Activated CD8-positive, alpha-beta memory T cell treated with anti-CD3 and anti-CD28 coated beads, Interleukin-2, amount 10 ng/mL, durations not matched to agents 7 days and 5 days (primary cell): ENCODE results near the gene SUSD4. TPM values are rescaled to one million over a fixed set of nuclear protein-coding genes. Genes with fewer than 3 reads are reported as not detected.
"Not testable (repeated sequence)": the region's sequence is repeated elsewhere in the genome, so short reads cannot be mapped to it uniquely, and the experiment has no call there.

ENCODE experiments used
- ATAC-seq: fragments of 150-1000 bp; cut with Tn5 transposase; one replicate; pipeline ENCODE4 v1.10.0; 2021; ENCODE audit warnings: moderate library complexity
- CTCF ChIA-PET: fragments of 350-600 bp; sonication (Branson Sonifier 250); formaldehyde crosslinking; loops from one replicate; lab custom pipeline; 2021; ENCODE audit warnings: antibody characterized with exemption; lab: Charles Lee
- DNase-seq: peaks from one replicate; pipeline ENCODE4 v3.0.0-alpha.2; 2020
- H3K27ac Mint-ChIP-seq: one replicate; pipeline ENCODE4 v1.8.0; 2021; ENCODE audit warnings: mild to moderate bottlenecking, mixed read lengths
- H3K27me3 Mint-ChIP-seq: one replicate; pipeline ENCODE4 v1.8.0; 2021; ENCODE audit warnings: mixed read lengths
- H3K36me3 Mint-ChIP-seq: one replicate; pipeline ENCODE4 v1.8.0; 2021; ENCODE audit warnings: mild to moderate bottlenecking, mixed read lengths
- H3K4me1 Mint-ChIP-seq: one replicate; pipeline ENCODE4 v1.8.0; 2021; ENCODE audit warnings: mixed read lengths
- H3K4me3 Mint-ChIP-seq: one replicate; pipeline ENCODE4 v1.8.0; 2021; ENCODE audit warnings: mild to moderate bottlenecking, moderate library complexity, mixed read lengths
- H3K9me3 Mint-ChIP-seq: one replicate; pipeline ENCODE4 v1.8.0; 2022; ENCODE audit warnings: low read depth, mixed read lengths
- total RNA-seq, 2 experiments: library from RNA; stranded (reverse); gene quantifications; one replicate each; pipeline ENCODE4 v1.2.3, GENCODE V29; 2021

Gene SUSD4
- total RNA-seq, 2 experiments from 2014 or later = 0.21 TPM; not detected in 1

- DNase-seq (no peak), ATAC-seq (no peak)
- Mint-ChIP-seq H3K27ac (no peak overlapping the region), H3K4me3 (no peak overlapping the region), H3K27me3 (peaks cover 5% of the 10 kb centered on the region), H3K4me1 (no peaks in the 10 kb centered on the region), H3K36me3 (no peaks in the 10 kb centered on the region), H3K9me3 (no peaks in the 10 kb centered on the region)
- CTCF ChIA-PET = no interaction called here
Measured at GRCh38 chr1:223285452-223285851, 78.5 kb downstream of the SUSD4 start.

GRCh38 chr1:223283697-223284096 is 80.3 kb downstream of the SUSD4 start:
- H3K4me1 Mint-ChIP-seq, ATAC-seq, DNase-seq, CTCF ChIA-PET, H3K4me3 Mint-ChIP-seq, H3K27ac Mint-ChIP-seq, H3K9me3 Mint-ChIP-seq, H3K36me3 Mint-ChIP-seq: not testable (repeated sequence)
- H3K27me3 Mint-ChIP-seq = peaks cover 12% of the 10 kb centered on the region

GRCh38 chr1:223278311-223278710 is 85.7 kb downstream of the SUSD4 start:
- CTCF ChIA-PET, ATAC-seq, H3K4me1 Mint-ChIP-seq, H3K4me3 Mint-ChIP-seq, DNase-seq, H3K27ac Mint-ChIP-seq, H3K9me3 Mint-ChIP-seq, H3K36me3 Mint-ChIP-seq: not testable (repeated sequence)
- peaks cover 16% of the 10 kb centered on the region for H3K27me3 Mint-ChIP-seq

- Mint-ChIP-seq H3K9me3 (no peaks in the 10 kb centered on the region), H3K27ac (no peak overlapping the region), H3K4me1 (no peaks in the 10 kb centered on the region), H3K27me3 (peaks cover 16% of the 10 kb centered on the region), H3K36me3 (no peaks in the 10 kb centered on the region), H3K4me3 (no peak overlapping the region)
- CTCF ChIA-PET = interaction anchor here (1.1 kb wide), 1 partner anchor 13 kb away, joined by 3 read pairs; no protein-coding TSS in a partner anchor
- DNase-seq = no peak
- ATAC-seq = no peak
Measured at GRCh38 chr1:223276029-223276428, 87.9 kb downstream of the SUSD4 start.

- Mint-ChIP-seq H3K9me3 (no peaks in the 10 kb centered on the region), H3K27ac (no peak overlapping the region), H3K4me1 (no peaks in the 10 kb centered on the region), H3K36me3 (no peaks in the 10 kb centered on the region), H3K4me3 (no peak overlapping the region), H3K27me3 (peaks cover 4% of the 10 kb centered on the region)
- ATAC-seq (no peak), DNase-seq (no peak)
- CTCF ChIA-PET = interaction anchor here (1.2 kb wide), 1 partner anchor 150 kb away, joined by 3 read pairs; no protein-coding TSS in a partner anchor
Measured at GRCh38 chr1:223273511-223273910, 90.5 kb downstream of the SUSD4 start.

- peaks cover 4% of the 10 kb centered on the region for H3K27me3 Mint-ChIP-seq
- DNase-seq (no peak), ATAC-seq (no peak)
- H3K9me3 Mint-ChIP-seq = no peaks in the 10 kb centered on the region
- no peaks in the 10 kb centered on the region for H3K36me3 Mint-ChIP-seq
- no peaks in the 10 kb centered on the region for H3K4me1 Mint-ChIP-seq
- no peak overlapping the region for H3K4me3 Mint-ChIP-seq
- H3K27ac Mint-ChIP-seq = no peak overlapping the region
- CTCF ChIA-PET = no interaction called here
Measured at GRCh38 chr1:223271085-223271781, 92.7 kb downstream of the SUSD4 start.

GRCh38 chr1:223270155-223270554 is 93.8 kb downstream of the SUSD4 start:
- no peak for DNase-seq
- ATAC-seq = no peak
- Mint-ChIP-seq H3K4me3 (no peak overlapping the region), H3K27me3 (peaks cover under 1% of the 10 kb centered on the region), H3K27ac (no peak overlapping the region), H3K36me3 (no peaks in the 10 kb centered on the region), H3K9me3 (no peaks in the 10 kb centered on the region), H3K4me1 (no peaks in the 10 kb centered on the region)
- CTCF ChIA-PET = no interaction called here

- peaks cover 5% of the 10 kb centered on the region for H3K27me3 Mint-ChIP-seq
- no peak overlapping the region for H3K4me3 Mint-ChIP-seq
- ATAC-seq (no peak), DNase-seq (no peak)
- H3K27ac Mint-ChIP-seq = no peak overlapping the region
- H3K36me3 Mint-ChIP-seq = no peaks in the 10 kb centered on the region
- CTCF ChIA-PET = no interaction called here
- H3K4me1 Mint-ChIP-seq = no peaks in the 10 kb centered on the region
- H3K9me3 Mint-ChIP-seq = no peaks in the 10 kb centered on the region
Measured at GRCh38 chr1:223269006-223269405, 95.0 kb downstream of the SUSD4 start.

GRCh38 chr1:223266632-223267172 is 97.3 kb downstream of the SUSD4 start:
- H3K9me3 Mint-ChIP-seq = no peaks in the 10 kb centered on the region
- no peak for DNase-seq
- no peaks in the 10 kb centered on the region for H3K36me3 Mint-ChIP-seq
- H3K27me3 Mint-ChIP-seq = peaks cover 5% of the 10 kb centered on the region
- CTCF ChIA-PET = no interaction called here
- H3K27ac Mint-ChIP-seq = no peak overlapping the region
- H3K4me1 Mint-ChIP-seq = no peaks in the 10 kb centered on the region
- no peak for ATAC-seq
- H3K4me3 Mint-ChIP-seq = no peak overlapping the region

GRCh38 chr1:223264983-223265908 is 98.7 kb downstream of the SUSD4 start:
- CTCF ChIA-PET = no interaction called here
- no peak for DNase-seq
- no peaks in the 10 kb centered on the region for H3K36me3 Mint-ChIP-seq
- peaks cover 5% of the 10 kb centered on the region for H3K27me3 Mint-ChIP-seq
- H3K4me1 Mint-ChIP-seq = no peaks in the 10 kb centered on the region
- H3K4me3 Mint-ChIP-seq = no peak overlapping the region
- ATAC-seq = no peak
- no peaks in the 10 kb centered on the region for H3K9me3 Mint-ChIP-seq
- no peak overlapping the region for H3K27ac Mint-ChIP-seq

GRCh38 chr1:223264529-223264928 is 99.4 kb downstream of the SUSD4 start:
- CTCF ChIA-PET = no interaction called here
- peaks cover 5% of the 10 kb centered on the region for H3K27me3 Mint-ChIP-seq
- H3K36me3 Mint-ChIP-seq = no peaks in the 10 kb centered on the region
- ATAC-seq = no peak
- no peaks in the 10 kb centered on the region for H3K9me3 Mint-ChIP-seq
- H3K27ac Mint-ChIP-seq = no peak overlapping the region
- no peak for DNase-seq
- H3K4me3 Mint-ChIP-seq = no peak overlapping the region
- no peaks in the 10 kb centered on the region for H3K4me1 Mint-ChIP-seq

GRCh38 chr1:223261914-223262313 is 102.1 kb downstream of the SUSD4 start:
- H3K4me1 Mint-ChIP-seq = no peaks in the 10 kb centered on the region
- CTCF ChIA-PET = no interaction called here
- no peak for ATAC-seq

GRCh38 chr1:223260712-223261111 is 103.3 kb downstream of the SUSD4 start:
- Mint-ChIP-seq H3K9me3 (no peaks in the 10 kb centered on the region), H3K27ac (no peak overlapping the region), H3K4me3 (no peak overlapping the region), H3K4me1 (no peaks in the 10 kb centered on the region), H3K36me3 (no peaks in the 10 kb centered on the region), H3K27me3 (peaks cover 5% of the 10 kb centered on the region)
- no peak for DNase-seq
- CTCF ChIA-PET = no interaction called here
- ATAC-seq = no peak

More at GRCh38 chr1:223261914-223262313, 102.1 kb downstream of the SUSD4 start:
- no peak overlapping the region for H3K27ac Mint-ChIP-seq
- H3K9me3 Mint-ChIP-seq = no peaks in the 10 kb centered on the region
- DNase-seq = no peak
- no peak overlapping the region for H3K4me3 Mint-ChIP-seq
- no peaks in the 10 kb centered on the region for H3K36me3 Mint-ChIP-seq
- H3K27me3 Mint-ChIP-seq = peaks cover 5% of the 10 kb centered on the region
